OCI-LY7 (cell line): ENCODE results near the gene STXBP2.

Experiments used
- CTCF ChIP-seq: fragments of 200-600 bp; sonication (generic); conservative IDR thresholded peaks from 2 replicates; pipeline ENCODE4 v1.5.1; 2014; ENCODE audit warnings: mild to moderate bottlenecking, antibody characterized with exemption, low read length, moderate library complexity, mixed read lengths
- EZH2phosphoT487 ChIP-seq: fragments of 200-600 bp; sonication (generic); IDR thresholded peaks from 2 replicates; pipeline ENCODE4 v1.6.1; 2018; ENCODE audit warnings: low read depth, borderline replicate concordance, mild to moderate bottlenecking, mixed run types, antibody characterized with exemption, low read length, moderate library complexity, mixed read lengths

- no peak for TF ChIP-seq CTCF
- no peak for TF ChIP-seq EZH2phosphoT487
These were observed 26.2 kb upstream of the STXBP2 start for GRCh38 chr19:7610491-7611240.
